ACC112 (cell line): ENCODE results near the gene LIMA1.

ENCODE experiments used
- H2AFZ ChIP-seq: fragments of 200-600 bp; sonication (generic); one replicate; pipeline ENCODE4 v1.6.0; 2017; ENCODE audit warnings: antibody characterized with exemption, low read length; ENCODE audit not compliant: unreplicated experiment
- H3K27ac ChIP-seq: fragments of 200-600 bp; sonication (generic); 2 replicates; pipeline ENCODE4 v1.5.1; 2014; ENCODE audit warnings: low read depth, mild to moderate bottlenecking, antibody characterized with exemption, low read length, moderate library complexity
- H3K27me3 ChIP-seq: fragments of 200-600 bp; sonication (generic); 2 replicates; pipeline ENCODE4 v1.6.1; 2014; ENCODE audit warnings: mild to moderate bottlenecking, antibody characterized with exemption, low read length, moderate library complexity, mixed read lengths; ENCODE audit not compliant: insufficient read depth
- H3K36me3 ChIP-seq: fragments of 200-600 bp; sonication (generic); 2 replicates; pipeline ENCODE4 v1.6.1; 2016; ENCODE audit warnings: mild to moderate bottlenecking, antibody characterized with exemption, low read length, moderate library complexity, mixed read lengths; ENCODE audit not compliant: insufficient read depth
- H3K4me1 ChIP-seq: fragments of 200-600 bp; sonication (generic); one replicate; pipeline ENCODE4 v1.6.1; 2016; ENCODE audit warnings: low read length, mixed read lengths; ENCODE audit not compliant: insufficient read depth, unreplicated experiment, control insufficient read depth
- H3K4me3 ChIP-seq: fragments of 200-600 bp; sonication (generic); 2 replicates; pipeline ENCODE4 v1.5.1; 2014; ENCODE audit warnings: mild to moderate bottlenecking, low read depth, low read length
- H3K79me2 ChIP-seq: fragments of 200-600 bp; sonication (generic); one replicate; pipeline ENCODE4 v1.6.0; 2016; ENCODE audit warnings: low read length; ENCODE audit not compliant: control insufficient read depth, unreplicated experiment, insufficient read depth

Gene LIMA1

DNA sequence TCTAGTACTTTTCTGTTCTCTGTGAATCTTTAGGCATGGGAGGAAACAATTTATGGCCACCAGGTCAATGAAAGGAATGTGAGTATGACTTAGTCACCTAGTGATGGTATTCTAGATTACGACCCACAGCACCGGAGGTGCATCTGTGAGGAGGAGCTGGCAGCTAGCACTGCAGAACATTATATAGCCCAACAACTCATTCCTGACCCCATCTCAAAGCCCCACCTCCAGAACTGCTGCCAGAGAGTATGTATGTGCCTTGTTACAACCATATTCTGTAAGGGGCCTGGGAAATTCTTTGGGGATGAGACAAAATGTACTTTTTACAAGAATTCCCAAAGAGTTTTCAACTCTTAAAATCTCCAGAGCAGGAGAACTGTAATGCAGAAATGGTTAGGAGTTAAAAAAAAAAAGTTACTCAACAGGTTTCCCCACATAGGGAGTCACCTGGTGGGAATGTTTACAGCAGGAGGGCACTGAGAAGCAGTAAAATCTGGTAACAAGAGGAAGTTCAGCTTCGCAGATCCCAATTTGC is 81.3 kb downstream of the LIMA1 start:
- Histone ChIP-seq H3K4me1 (peaks cover 32% of the 10 kb centered on the region), H3K27me3 (no peaks in the 10 kb centered on the region), H3K4me3 (peak overlapping the region; percentile 6; the same call in 1 of the 2 replicates), H3K36me3 (peaks cover 38% of the 10 kb centered on the region), H2AFZ (no peak overlapping the region), H3K27ac (peak overlapping the region; percentile 97), H3K79me2 (peaks cover 14% of the 10 kb centered on the region)

DNA sequence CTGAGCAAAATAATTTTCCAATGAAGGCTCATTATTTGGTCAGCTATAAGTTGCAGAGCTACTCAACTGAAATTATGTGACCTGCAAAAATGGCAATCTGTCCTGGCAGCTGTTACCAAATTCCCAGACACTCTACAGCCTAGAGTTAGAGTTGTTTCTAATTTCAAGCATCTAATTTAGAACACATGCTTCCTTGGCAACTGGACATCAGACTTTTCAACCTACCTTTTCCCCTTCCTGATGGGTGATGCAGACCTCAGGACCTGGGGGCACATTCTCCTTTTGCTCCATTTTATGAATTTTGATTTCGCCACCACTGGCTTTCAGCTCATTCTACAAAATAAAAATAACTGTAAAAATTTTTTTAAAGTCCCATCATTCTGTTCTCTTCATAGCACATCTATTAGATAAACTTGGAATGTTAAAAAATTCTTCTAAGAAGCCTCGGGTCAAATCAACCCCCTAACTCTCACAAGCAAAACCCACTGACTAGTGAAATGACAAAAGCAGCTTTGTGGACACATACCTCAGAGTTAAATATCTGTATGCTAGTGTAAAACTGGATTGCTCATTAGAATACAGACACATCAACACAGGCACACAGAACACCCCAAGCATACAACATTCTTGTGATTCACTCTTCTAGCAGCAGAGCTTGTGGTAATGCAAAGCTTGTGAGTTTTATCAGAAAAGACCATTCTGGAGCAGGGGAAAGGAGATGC is 82.6 kb downstream of the LIMA1 start:
- H3K79me2 ChIP-seq = peaks cover 13% of the 10 kb centered on the region
- H3K27ac ChIP-seq = peak overlapping the region; percentile 97
- peaks cover 44% of the 10 kb centered on the region for H3K36me3 ChIP-seq
- peaks cover 45% of the 10 kb centered on the region for H3K4me1 ChIP-seq
- no peak overlapping the region for H3K4me3 ChIP-seq
- H3K27me3 ChIP-seq = no peaks in the 10 kb centered on the region
- H2AFZ ChIP-seq = no peak overlapping the region

GRCh38 chr12:50198829-50199228 is 84.5 kb downstream of the LIMA1 start:
- Histone ChIP-seq H2AFZ (no peak overlapping the region), H3K79me2 (peaks cover 6% of the 10 kb centered on the region), H3K4me1 (peaks cover 44% of the 10 kb centered on the region), H3K4me3 (no peak overlapping the region), H3K27ac (0 out of 2 replicates have a peak overlapping the region, but pooled peaks have one; percentile 69), H3K36me3 (peaks cover 38% of the 10 kb centered on the region), H3K27me3 (no peaks in the 10 kb centered on the region)

DNA sequence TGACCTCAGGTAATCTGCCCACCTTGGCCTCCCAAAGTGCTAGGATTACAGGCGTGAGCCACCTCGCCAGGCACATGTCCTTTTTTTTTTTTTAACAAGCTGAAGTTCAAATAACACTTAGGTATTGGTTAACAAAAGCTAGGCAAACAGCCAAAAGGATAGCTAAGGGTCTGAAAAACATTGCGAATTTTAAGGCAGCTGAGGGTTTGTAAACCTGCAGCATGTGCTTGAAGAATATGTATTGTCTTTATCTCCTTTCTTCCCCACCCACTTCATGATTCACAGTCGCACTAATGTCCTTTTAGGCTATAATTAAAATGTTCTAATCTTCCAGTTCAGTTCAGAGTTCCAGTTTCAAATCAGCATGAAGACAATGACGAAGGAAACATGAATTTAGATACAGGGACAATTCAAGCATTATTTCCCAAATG is 86.0 kb downstream of the LIMA1 start:
- Histone ChIP-seq H3K79me2 (peaks cover 10% of the 10 kb centered on the region), H3K27ac (peak overlapping the region; percentile 69), H2AFZ (no peak overlapping the region), H3K27me3 (no peaks in the 10 kb centered on the region), H3K4me3 (no peak overlapping the region), H3K4me1 (peaks cover 45% of the 10 kb centered on the region), H3K36me3 (peaks cover 36% of the 10 kb centered on the region)

- peak overlapping the region; percentile 69 for H3K27ac ChIP-seq
- H3K79me2 ChIP-seq = peaks cover 13% of the 10 kb centered on the region
- no peak overlapping the region for H2AFZ ChIP-seq
- H3K4me1 ChIP-seq = peaks cover 40% of the 10 kb centered on the region
- peaks cover 37% of the 10 kb centered on the region for H3K36me3 ChIP-seq
- H3K27me3 ChIP-seq = no peaks in the 10 kb centered on the region
- no peak overlapping the region for H3K4me3 ChIP-seq
Observed at GRCh38 chr12:50196537-50196936, 86.8 kb downstream of the LIMA1 start.

DNA sequence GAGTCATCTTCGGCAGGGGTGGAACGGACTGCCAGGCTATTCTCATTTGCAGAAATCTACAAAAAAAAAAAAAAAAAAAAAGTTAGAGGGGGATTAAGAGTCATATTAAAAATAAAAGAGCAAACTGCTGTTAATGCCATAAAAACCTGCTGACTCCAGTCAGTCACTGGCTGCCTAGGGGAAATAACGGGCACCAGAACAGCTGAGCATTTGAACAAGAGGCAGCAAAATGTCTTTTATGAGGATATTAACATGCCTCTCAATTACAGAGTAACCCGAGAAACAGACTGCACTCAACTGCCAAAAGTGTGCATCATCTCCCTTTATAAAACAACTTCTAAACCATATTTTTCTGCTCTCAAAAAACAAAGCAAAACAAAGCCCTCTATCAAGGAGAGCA is 87.5 kb downstream of the LIMA1 start:
- Histone ChIP-seq H3K36me3 (peaks cover 37% of the 10 kb centered on the region), H3K4me3 (no peak overlapping the region), H3K27ac (peak overlapping the region; percentile 69), H3K4me1 (peaks cover 33% of the 10 kb centered on the region), H2AFZ (no peak overlapping the region), H3K79me2 (peaks cover 11% of the 10 kb centered on the region), H3K27me3 (no peaks in the 10 kb centered on the region)

- Histone ChIP-seq H3K36me3 (peaks cover 26% of the 10 kb centered on the region), H3K4me1 (peaks cover 45% of the 10 kb centered on the region), H3K27me3 (no peaks in the 10 kb centered on the region), H3K27ac (peak overlapping the region; percentile 84), H2AFZ (no peak overlapping the region), H3K79me2 (peaks cover 12% of the 10 kb centered on the region), H3K4me3 (no peak overlapping the region)
Observed at GRCh38 chr12:50192908-50193307, 90.4 kb downstream of the LIMA1 start.

- H3K4me1 ChIP-seq = peaks cover 49% of the 10 kb centered on the region
- peak overlapping the region; percentile 84 for H3K27ac ChIP-seq
- H2AFZ ChIP-seq = no peak overlapping the region
- H3K36me3 ChIP-seq = peaks cover 26% of the 10 kb centered on the region
- no peaks in the 10 kb centered on the region for H3K27me3 ChIP-seq
- peaks cover 12% of the 10 kb centered on the region for H3K79me2 ChIP-seq
- H3K4me3 ChIP-seq = no peak overlapping the region
Observed at GRCh38 chr12:50192236-50192635, 91.1 kb downstream of the LIMA1 start.

- H2AFZ ChIP-seq = no peak overlapping the region
- H3K27ac ChIP-seq = no peak overlapping the region
- peaks cover 15% of the 10 kb centered on the region for H3K79me2 ChIP-seq
- peaks cover 23% of the 10 kb centered on the region for H3K36me3 ChIP-seq
- H3K4me3 ChIP-seq = no peak overlapping the region
- H3K4me1 ChIP-seq = peaks cover 49% of the 10 kb centered on the region
- H3K27me3 ChIP-seq = no peaks in the 10 kb centered on the region
Observed at GRCh38 chr12:50190859-50191258, 92.5 kb downstream of the LIMA1 start.

GRCh38 chr12:50188875-50189575 is 94.3 kb downstream of the LIMA1 start:
- no peak overlapping the region for H2AFZ ChIP-seq
- H3K27me3 ChIP-seq = no peaks in the 10 kb centered on the region
- H3K27ac ChIP-seq = peak overlapping the region; percentile 91
- peaks cover 20% of the 10 kb centered on the region for H3K36me3 ChIP-seq
- H3K79me2 ChIP-seq = peaks cover 19% of the 10 kb centered on the region
- no peak overlapping the region; the same call in 1 of the 2 replicates for H3K4me3 ChIP-seq
- peaks cover 60% of the 10 kb centered on the region for H3K4me1 ChIP-seq
